ENCODE data around the gene TYSND1.
"Not testable (repeated sequence)": the region's sequence is repeated elsewhere in the genome, so short reads cannot be mapped to it uniquely, and the experiment has no call there.

TYSND1 gene, protein sequence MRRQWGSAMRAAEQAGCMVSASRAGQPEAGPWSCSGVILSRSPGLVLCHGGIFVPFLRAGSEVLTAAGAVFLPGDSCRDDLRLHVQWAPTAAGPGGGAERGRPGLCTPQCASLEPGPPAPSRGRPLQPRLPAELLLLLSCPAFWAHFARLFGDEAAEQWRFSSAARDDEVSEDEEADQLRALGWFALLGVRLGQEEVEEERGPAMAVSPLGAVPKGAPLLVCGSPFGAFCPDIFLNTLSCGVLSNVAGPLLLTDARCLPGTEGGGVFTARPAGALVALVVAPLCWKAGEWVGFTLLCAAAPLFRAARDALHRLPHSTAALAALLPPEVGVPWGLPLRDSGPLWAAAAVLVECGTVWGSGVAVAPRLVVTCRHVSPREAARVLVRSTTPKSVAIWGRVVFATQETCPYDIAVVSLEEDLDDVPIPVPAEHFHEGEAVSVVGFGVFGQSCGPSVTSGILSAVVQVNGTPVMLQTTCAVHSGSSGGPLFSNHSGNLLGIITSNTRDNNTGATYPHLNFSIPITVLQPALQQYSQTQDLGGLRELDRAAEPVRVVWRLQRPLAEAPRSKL

DNA sequence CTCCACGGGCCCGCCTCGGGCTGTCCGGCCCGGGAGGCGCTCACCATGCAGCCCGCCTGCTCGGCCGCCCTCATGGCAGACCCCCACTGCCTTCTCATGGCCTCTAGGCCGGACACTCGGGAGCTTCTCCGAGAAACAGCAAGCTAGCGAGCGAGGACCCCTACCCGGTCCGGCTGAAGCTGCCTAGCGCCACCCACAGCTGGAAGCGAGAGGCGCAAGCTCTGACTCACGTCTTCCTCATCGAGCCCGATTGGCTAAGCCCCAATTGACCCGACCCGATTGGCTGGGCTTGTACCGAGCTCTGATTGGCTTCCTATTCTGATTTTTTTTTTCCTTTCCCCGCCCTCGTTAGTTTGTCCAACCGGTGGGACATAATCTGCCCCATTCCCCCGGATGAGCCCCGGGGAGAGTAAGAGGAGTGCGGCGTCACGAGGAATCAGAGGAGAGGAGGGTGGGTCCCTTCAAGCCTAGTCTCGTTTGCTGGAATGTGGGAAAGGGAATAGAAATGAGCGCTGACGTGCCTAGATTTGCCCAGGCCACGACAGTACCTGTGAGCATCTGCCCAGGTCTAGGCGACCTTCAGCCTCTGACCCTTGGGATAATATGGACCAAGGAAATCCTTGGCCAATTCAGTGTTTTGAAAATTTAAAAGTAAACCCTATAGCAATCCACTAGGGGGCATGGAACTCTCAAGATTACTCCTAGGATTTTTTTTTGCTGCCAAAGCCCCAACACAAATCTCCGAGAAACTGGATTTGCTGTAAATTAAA is at the start of gene TYSND1:
Gene TYSND1, minus strand, starts transcription at position 212 of the 770 bp plus-strand sequence. Its CDS starts 114 bp downstream, at position 98.
- DNase-seq: peak; percentile 91

DNA sequence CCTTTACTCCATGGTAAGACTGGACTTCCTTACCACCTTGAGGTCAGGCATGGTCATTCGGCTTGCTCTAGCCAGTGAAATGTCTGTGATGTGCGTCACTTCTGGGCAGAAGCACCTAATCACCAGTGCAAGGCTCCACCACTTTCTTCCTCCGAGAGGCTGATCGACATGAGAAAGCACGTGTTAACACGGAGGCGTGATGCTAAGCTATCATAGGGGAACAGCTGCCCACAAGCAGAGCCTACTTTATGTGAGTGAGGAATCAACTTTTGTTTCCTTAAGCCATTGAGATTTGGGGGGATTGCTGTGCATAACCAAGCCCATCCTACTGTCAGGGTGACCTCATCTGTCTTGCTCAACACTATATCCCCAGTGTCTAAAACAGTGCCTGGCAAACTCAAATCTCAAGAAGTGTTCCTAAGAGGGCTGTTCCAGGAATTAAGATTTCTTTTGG is 46.9 kb upstream of the TYSND1 start:
- no peak for DNase-seq

DNA sequence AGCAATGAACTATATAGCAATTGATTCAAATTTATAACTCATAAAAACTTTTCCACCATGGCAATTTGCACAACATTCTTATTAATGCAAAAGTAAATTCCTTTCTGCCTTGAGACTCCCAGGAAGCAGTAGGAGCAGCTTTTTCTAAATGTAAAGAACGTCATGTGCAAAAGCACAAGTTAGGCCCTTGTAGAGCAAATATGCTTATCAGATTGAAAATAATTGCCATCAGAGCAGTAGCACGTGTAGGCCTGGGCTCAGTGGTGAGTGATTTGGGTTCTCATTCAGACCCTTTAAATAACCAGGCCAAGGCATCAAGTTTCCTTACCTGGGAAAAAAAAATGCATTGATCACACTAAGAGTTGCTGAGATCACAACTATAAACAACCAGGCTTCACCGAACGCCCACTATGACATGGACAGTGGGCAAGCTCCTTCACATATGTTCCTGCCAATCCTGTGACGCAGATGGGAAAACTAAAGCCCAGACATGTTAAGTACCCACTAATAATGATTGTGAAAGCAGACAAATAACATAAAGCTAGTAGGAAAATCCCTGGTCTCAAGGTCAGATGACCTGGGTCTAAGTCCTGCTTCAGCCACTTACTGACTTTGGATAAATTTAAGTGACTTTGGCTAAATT is 45.9 kb upstream of the TYSND1 start:
- DNase-seq: no peak

DNA sequence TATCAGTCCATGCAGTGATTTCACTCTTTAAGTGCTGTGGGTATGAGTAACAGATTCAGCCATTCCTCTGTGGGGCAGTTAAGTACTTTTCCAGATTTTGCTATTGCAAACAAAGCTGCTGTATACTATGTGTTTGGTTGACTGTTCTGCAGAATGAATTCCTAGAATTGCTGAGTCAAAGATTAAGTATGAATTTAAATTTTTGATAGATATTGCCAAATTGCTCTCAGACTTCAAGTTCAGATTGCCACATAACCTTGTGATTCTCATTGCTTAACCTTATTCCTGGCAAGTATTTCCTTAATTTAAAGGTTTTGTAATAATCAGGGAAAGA is 45.4 kb upstream of the TYSND1 start:
- no peak for DNase-seq

DNA sequence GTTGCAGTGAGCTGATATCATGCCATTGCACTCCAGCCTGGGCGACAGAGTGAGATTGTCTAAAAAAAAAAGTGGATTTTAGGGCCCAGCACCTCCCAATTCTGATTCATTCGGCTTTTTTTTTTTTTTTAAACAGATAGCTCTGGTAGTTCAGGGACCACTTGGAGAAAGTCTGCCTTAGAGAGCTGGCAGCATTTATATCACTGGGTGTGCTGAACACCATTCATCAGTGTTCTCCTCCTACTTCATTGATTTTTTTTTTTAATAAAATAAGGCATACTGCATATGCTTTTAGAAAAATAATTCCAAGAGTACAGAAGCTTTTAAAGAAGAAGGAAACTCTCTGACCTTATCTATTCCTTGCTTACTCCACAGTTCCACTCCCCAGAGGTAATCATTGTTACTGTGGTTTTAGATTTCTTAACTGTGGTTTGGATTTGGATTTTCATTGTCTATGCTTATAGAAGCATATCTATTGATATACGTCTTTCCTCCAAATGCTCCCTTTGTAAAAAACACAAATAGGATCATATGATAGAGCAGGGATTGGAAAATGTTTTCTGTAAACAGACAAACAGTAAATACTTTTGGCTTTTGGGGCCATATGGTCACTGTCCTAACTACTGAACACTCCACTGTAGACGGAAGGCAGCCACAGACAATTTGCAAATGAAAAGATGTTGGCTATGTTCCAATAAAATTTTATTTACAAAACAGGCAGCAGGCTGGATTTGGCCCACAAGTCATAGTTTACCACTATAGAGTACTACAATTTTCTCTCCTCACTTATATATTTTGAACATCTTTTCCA is 44.9 kb upstream of the TYSND1 start:
- DNase-seq: no peak

DNA sequence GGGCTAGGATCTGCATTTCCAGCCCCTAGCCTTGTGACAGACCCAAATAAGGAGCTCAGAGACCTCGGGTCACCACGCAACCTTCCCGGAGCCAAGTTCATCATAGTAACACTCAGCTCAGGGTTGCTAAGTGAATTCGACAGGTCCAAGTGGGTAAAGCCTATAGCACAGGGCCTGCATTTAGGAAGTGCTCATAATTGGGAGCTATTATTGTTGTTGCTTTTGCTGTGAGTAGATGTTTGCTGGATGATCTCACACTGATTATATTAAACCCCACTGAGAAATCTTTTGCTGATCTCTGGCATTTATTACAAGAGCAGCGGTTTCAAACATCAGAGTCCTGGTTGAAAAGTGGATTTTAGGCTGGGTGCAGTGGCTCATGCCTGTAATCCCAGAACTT is 44.1 kb upstream of the TYSND1 start:
- no peak for DNase-seq

DNA sequence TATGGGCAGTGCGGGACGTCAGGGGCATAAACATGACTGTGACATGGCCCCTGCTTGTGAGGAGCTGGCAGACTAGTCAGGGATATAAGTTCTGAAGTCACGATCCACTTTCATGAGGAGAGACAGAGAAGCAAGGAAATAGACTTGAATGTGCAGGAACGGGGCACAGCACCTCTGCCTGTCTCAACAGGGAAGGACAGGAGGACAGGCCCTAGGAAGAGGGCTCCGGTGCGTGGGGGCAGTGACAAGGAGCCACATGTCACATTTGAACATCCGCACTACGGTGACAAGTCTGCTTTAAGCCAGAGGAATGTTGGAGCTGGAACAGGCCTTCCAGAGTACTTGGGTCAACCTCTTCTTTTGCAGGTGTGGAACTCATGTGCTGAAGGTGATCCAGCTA is 43.6 kb upstream of the TYSND1 start:
- DNase-seq: no peak

DNA sequence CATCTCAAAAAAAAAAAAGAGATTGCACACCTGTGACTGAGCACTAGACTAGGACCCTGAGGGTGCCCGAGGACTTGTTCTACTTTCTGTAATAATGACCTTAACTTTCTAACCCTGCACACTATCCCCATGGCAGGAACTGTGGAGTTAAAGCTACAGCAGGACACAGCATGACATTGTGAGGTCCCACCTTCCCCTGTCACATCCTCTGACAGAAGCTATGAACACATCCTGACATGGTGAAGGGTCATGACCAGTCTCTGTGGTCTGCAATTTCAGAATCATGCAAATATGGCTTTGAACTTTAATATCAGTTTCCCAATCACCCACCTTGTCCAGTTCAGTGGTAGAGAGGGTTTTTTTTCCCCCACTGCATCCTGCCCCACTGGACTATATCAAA is 42.3 kb upstream of the TYSND1 start:
- DNase-seq: no peak

DNA sequence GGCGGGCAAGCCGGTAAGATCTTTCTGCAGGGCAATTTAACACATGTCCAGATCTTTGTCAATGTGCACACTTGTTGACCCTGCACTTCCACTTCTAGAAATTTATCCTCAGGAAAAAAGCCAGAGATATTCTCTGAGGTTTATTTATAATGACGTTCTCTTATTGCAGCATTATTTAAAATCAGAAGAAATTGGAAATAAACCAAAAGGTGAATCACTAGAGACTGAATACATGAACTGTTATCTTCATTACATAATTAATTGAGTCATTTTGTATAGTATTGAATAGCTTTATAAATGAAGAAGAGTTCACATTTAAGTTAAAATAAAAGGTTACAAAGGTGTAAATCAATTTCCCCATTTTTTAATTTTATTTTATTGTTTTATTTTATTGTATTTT is 40.1 kb upstream of the TYSND1 start:
- DNase-seq: no peak

DNA sequence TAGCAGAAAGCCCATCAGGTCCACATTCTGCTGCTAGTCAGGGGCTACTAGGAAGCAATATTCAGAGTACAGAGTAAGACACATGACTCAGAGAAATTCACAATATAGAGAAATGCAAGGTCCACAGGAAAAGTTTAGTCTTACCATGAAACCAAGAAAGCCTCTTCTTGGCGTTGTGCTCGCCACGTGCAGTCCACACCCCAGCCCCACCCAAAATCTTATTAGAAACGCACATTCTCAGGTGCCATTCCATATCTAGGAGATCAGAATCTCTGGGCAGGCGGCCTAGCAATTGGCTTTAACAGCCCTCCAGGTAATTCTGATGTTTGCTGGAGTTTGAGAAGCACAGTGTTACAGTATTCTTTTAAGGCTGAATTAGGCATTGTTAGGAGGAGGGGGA is 39.6 kb upstream of the TYSND1 start:
- DNase-seq: no peak

DNA sequence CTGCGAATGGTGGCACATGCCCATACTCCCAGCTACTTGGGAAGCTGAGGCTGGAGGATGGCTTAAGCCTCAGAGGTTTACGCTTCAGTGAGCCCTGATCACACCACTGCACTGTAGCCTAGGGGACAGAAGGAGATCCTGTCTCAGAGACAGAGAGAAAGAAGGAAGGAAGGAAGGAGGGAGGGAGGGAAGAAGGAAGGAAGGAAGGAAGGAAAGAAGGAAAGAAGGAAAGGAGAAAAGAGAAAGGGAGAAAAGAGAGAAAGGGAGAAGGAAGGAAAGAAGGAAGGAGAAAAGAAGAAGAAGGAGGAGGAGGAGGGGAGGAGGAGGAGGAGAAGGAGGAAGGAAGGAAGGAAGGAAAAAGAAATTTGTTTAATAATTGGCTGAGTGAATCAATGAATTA is 36.8 kb upstream of the TYSND1 start:
- DNase-seq: no peak

DNA sequence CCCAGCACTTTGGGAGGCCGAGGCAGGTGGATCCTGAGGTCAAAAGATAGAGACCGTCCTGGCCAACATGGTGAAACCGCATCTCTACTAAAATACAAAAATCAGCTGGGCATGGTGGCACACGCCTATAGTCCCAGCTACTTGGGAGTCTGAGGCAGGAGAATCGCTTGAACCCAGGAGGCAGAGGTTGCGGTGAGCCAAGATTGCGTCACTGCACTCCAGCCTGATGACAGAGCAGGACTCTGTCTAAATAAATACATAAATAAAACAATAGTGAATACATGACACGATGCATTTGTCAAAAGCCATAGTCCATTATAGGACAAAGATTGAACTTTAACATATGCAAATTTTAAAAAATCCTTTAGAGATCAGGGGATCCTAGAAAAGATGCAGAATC is 32.7 kb upstream of the TYSND1 start:
- not testable (repeated sequence) for DNase-seq

DNA sequence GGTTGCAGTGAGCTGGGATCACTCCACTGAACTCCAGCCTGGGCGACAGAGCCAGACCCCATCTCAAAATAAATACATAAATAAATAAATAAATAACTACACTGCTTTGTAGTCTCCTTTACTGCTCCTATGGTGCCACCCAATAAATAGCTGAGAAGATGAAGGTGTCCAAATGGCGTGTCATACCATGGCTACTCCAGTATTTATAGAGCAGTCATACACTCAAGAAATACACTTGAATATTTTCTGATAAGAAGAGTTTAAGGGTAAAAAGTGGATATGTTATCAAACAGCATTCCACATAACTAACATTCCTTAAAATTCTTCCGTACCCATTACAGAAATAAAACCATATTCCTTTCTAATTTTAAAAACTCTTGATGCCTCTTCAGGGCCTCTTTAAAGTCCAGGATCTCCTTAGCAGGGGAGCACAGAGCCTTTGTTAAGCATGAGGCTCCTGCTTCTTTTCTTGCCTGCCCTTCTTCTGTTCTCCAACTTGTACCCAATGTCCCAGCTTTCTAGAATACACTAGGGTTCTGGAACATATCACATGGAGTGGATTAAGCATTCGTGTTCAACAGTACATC is 31.7 kb upstream of the TYSND1 start:
- DNase-seq: no peak

DNA sequence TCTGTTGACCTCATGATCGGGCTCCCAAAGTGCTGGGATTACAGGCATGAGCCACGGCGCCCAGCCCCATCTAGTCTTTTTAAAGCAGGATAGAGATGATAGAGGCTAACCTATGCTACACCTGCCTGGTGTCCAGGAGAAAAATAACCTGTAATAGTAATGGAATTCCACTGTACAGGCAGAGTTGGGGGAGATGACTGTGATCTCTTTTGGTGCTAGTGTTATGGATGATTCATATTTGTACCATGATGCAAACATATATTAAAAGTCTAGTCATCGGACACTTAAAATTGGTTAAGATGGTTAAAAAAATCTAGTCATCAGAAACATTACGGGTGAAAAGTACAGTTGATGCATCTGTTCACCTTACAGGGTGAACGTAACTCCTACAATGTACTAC is 29.9 kb upstream of the TYSND1 start:
- DNase-seq: no peak

DNA sequence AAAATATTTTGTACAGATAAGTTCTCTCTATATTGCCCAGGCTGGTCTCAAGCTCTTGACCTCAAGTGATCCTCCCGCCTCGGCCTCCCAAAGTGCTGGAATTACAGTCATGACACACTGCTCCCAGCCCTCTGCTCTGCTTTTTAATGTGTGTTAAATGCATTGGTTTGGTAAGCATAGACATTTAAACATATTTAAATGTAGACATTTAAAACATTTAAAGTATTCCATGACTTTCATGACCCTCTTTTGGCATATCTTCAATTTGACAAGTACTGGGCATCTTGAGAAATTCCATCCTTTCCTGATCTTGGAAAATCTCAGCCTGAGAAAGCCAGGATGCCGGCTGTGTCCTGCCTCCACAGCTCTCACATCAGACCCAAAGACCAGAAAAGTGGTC is 29.0 kb upstream of the TYSND1 start:
- DNase-seq: no peak

DNA sequence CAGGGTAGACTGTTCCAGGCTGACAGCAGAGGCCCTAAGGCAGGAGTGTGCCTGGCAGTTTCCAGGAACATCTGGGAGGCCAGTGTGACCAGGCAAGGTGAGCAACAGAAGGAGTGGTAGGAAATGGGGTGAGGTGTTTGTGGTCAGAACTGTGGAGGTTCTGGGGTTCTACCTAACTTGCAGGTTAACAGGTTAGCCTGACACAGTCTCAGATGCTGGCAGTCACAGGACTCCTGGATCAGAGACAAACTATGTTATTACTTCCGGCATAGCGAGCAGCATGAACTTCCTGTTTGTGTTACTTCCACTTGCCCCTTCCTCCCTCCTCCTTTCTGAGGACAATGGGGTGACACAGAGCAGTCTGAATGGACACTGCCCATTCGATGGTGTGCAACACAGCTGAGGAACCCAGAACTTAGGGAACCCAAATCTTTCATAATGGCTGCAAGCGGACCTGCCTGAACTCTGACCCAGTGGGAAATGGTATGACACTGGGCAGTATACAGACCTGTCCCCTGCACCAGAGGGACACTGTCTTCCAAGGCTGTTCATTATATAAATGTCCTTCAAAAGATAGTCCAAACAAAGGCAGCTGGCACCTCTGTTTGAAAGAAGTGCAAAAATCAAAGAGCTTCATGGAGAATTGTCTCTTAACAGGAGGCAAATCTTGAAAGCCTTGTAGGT is 27.7 kb upstream of the TYSND1 start:
- no peak for DNase-seq

DNA sequence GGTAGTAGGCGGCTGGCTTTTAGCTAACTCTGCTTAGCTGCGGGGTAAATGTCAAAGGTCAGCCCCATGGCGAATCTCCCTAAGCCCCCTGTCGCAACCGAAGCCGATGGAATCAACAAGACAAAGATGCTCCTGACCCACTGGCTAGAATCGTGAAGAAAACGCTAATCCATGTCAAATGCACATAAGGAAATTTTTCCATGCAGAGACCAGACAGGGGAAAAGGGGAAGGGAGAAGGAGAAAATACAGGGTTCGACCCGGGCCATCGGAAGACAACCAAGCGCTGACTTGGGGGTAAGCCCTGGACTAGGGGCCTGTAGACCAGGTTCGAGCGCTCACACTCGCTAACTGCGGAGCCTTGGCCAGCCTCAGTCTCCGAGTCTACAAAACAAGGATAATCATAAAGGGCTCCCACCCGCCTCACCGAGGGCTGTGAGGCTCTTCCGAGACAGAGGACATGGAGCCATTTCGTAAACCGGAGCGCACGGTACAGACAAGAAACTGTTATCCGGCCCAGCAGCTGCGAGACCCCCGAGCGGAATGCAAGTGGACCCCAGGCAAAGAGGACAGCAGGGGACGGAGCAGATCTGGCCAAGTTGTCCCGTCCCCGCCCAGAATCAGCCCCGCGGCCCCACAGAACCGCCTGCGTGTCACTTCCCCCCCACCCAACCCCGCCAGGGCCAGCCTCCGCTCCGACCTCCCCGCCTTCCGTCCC is 23.3 kb upstream of the TYSND1 start:
- DNase-seq: peak; percentile 22

DNA sequence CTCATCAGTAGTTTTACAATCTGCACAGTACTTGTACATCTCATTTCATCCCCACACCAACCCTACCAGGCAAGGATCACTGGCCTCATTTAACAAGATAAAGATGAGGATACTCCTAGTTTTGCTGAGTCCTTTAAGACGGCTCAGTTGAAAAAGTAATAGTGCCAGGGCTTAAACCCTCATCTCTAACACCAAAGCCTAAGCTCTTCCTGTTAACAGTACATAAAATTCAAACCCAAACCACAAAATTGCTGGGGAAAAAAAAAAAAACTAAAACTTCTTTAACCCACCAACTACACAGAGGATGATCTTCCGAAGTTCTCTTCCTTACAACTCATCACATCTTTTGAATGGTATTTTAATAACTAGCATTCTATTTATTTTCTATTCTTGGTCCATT is 22.5 kb upstream of the TYSND1 start:
- no peak for DNase-seq

DNA sequence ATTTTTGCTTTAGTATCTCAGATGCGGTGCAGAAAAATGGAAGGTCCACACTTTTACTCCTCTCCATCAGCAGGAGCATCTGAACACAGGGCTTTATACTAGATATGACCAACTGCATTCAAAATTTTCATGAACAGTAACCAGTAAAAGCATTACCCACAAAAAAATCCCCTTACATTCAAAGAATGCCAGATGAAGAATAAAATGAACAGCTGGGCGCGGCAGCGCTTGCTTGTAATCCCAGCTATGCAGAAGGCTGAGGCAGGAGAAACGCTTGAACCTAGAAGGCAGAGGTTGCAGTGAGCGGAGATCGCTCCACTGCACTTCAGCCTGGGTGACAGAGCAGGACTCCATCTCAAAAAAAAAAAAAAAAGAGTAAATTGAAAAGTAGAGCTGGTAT is 20.7 kb upstream of the TYSND1 start:
- DNase-seq: no peak

DNA sequence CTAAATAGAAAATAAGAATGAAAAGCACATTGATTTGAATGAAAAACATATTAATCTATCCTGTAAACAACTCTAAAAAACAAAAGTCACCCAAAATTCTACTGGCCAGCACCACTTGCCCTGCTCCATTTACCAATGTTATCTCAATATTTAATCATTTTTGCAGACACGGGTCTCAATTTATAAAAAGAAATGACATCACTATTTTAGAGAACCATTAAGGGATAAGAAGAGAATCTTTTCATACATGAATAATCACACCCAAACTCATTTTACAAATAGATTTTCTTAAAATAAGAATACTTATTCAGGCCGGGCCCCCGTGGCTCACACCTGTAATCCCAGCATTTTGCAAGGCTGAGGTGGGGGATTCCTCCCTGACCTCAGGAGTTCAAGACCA is 19.9 kb upstream of the TYSND1 start:
- DNase-seq: no peak

DNA sequence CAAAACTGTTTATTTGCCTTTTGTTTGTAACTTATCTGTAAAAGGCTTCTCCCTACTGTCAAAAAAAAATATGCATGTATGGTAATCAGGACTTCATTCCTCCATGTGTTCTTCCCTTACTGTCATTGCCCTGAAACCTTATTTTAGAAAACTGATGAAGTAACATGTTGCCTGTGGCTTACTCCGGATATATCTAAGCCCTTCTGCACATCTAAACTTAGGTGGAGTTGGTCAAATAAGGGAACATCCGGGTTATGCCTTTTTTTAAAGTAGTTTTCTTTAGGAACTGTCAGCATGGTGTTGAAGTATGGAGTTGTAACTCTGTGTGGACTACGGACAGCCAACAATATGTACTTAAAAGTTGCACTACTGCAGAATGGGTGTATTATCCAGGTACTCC is 17.7 kb upstream of the TYSND1 start:
- DNase-seq: no peak
